HepG2 (cell line): ENCODE measurements around the gene TRIM31. TPM values are rescaled to one million over a fixed set of nuclear protein-coding genes. Genes with fewer than 3 reads are reported as not detected.

Experiments
- ADNP ChIP-seq: sonication (generic); formaldehyde crosslinking; IDR thresholded peaks from 2 replicates; pipeline ENCODE4 v1.4.0; 2020; ENCODE audit warnings: missing genetic modification reagents
- ATM ChIP-seq: fragments of 450-650 bp; IDR thresholded peaks from 2 replicates; pipeline ENCODE4 v1.7.1; 2017; ENCODE audit warnings: mild to moderate bottlenecking, borderline replicate concordance
- FOSL1 ChIP-seq: sonication (generic); formaldehyde crosslinking; IDR thresholded peaks from 2 replicates; pipeline ENCODE4 v1.9.0; 2021; ENCODE audit warnings: missing genetic modification reagents, borderline replicate concordance
- IKZF1 ChIP-seq: fragments of 450-650 bp; IDR thresholded peaks from 2 replicates; pipeline ENCODE4 v1.7.1; 2016
- MBD4 ChIP-seq: IDR thresholded peaks from 2 replicates; pipeline ENCODE4 v1.6.1; 2012; ENCODE audit warnings: low read length, inconsistent platforms, borderline replicate concordance
- PAWR ChIP-seq: sonication (generic); formaldehyde crosslinking; IDR thresholded peaks from 2 replicates; pipeline ENCODE4 v1.4.0; 2020; ENCODE audit warnings: missing genetic modification reagents, mild to moderate bottlenecking, borderline replicate concordance
- SIN3A ChIP-seq: IDR thresholded peaks from 2 replicates; pipeline ENCODE4 v1.6.1; 2011; ENCODE audit warnings: low read depth, mild to moderate bottlenecking, control low read depth, low read length, borderline replicate concordance
- SRF ChIP-seq: IDR thresholded peaks from 2 replicates; pipeline ENCODE4 v1.6.1; 2011; ENCODE audit warnings: mild to moderate bottlenecking, low read depth, low read length, moderate library complexity
- ZBTB3 ChIP-seq: sonication (generic); formaldehyde crosslinking; IDR thresholded peaks from 2 replicates; pipeline ENCODE4 v1.4.0; 2020; ENCODE audit warnings: low read depth, mild to moderate bottlenecking, moderate library complexity, missing genetic modification reagents, borderline replicate concordance
- ZBTB38 ChIP-seq: sonication (generic); formaldehyde crosslinking; IDR thresholded peaks from 2 replicates; pipeline ENCODE4 v1.5.1; 2020; ENCODE audit warnings: mild to moderate bottlenecking, missing genetic modification reagents
- ZFP41 ChIP-seq: sonication (generic); formaldehyde crosslinking; IDR thresholded peaks from 2 replicates; pipeline ENCODE4 v1.4.0; 2020; ENCODE audit warnings: mild to moderate bottlenecking, missing genetic modification reagents, borderline replicate concordance
- ZNF34 ChIP-seq: sonication (generic); formaldehyde crosslinking; IDR thresholded peaks from 2 replicates; pipeline ENCODE4 v1.4.0; 2020; ENCODE audit warnings: mild to moderate bottlenecking, missing genetic modification reagents, borderline replicate concordance
- ZNF430 ChIP-seq: sonication (generic); formaldehyde crosslinking; IDR thresholded peaks from 2 replicates; pipeline ENCODE4 v1.9.0; 2021; ENCODE audit warnings: mild to moderate bottlenecking, missing genetic modification reagents
- ZNF501 ChIP-seq: sonication (generic); formaldehyde crosslinking; IDR thresholded peaks from 2 replicates; pipeline ENCODE4 v1.5.1; 2020; ENCODE audit warnings: mild to moderate bottlenecking, moderate library complexity, missing genetic modification reagents
- ZNF564 ChIP-seq: sonication (generic); formaldehyde crosslinking; IDR thresholded peaks from 2 replicates; pipeline ENCODE4 v1.8.1; 2023; ENCODE audit warnings: mild to moderate bottlenecking, missing genetic modification reagents
- ZNF639 ChIP-seq: conservative IDR thresholded peaks from 2 replicates; pipeline ENCODE4 v1.6.1; 2018; ENCODE audit warnings: missing genetic modification reagents
- polyA plus RNA-seq, 8 experiments: library from polyadenylated mRNA; depleted of rRNA in 3 of 8; stranded (reverse) in 7 of 8; unstranded in 1 of 8; fragments of >200 nt; fragmentation: Illumina TruSeq in 4 of 8; extraction: Trizol in 4 of 8; gene quantifications; 2 replicates each; pipeline versions ENCODE4 v1.2.1 to v1.2.3, GENCODE V29; 2011 to 2016; ENCODE audit warnings: low read depth in 4 of 8, missing spikeins in 1 of 8, mixed read lengths in 1 of 8; ENCODE audit not compliant: insufficient read depth in 1 of 8
- total RNA-seq, 5 experiments: library from RNA; depleted of rRNA; stranded (reverse); fragments of >200 nt; fragmentation: Illumina TruSeq; extraction: Trizol; gene quantifications; 2 replicates each; pipeline ENCODE4 v1.2.3, GENCODE V29; 2016; ENCODE audit warnings: low read depth in 1 of 5
- TF ChIP-seq, protein P1 (sequence below): sonication (generic); formaldehyde crosslinking; IDR thresholded peaks from 2 replicates; pipeline ENCODE4 v1.5.0; 2020; ENCODE audit warnings: mild to moderate bottlenecking, missing genetic modification reagents, borderline replicate concordance
- TF ChIP-seq, protein P2 (sequence below): sonication (generic); formaldehyde crosslinking; IDR thresholded peaks from 2 replicates; pipeline ENCODE4 v1.4.0; 2020; ENCODE audit warnings: missing genetic modification reagents
- TF ChIP-seq, protein P3 (sequence below): sonication (generic); formaldehyde crosslinking; IDR thresholded peaks from 2 replicates; pipeline ENCODE4 v1.5.0; 2020; ENCODE audit warnings: missing genetic modification reagents

The TRIM31 gene
- total and polyA plus RNA-seq, 2 of the 13 experiments (the other 11 are each of a cell fraction or from before 2014, with no cell fraction given): 0.13 to 0.51 TPM

GRCh38 chr6:30061092-30061857 is 51.6 kb downstream of the TRIM31 start, which contains the start of gene POLR1H (continued):
- TF ChIP-seq, protein P1, sequence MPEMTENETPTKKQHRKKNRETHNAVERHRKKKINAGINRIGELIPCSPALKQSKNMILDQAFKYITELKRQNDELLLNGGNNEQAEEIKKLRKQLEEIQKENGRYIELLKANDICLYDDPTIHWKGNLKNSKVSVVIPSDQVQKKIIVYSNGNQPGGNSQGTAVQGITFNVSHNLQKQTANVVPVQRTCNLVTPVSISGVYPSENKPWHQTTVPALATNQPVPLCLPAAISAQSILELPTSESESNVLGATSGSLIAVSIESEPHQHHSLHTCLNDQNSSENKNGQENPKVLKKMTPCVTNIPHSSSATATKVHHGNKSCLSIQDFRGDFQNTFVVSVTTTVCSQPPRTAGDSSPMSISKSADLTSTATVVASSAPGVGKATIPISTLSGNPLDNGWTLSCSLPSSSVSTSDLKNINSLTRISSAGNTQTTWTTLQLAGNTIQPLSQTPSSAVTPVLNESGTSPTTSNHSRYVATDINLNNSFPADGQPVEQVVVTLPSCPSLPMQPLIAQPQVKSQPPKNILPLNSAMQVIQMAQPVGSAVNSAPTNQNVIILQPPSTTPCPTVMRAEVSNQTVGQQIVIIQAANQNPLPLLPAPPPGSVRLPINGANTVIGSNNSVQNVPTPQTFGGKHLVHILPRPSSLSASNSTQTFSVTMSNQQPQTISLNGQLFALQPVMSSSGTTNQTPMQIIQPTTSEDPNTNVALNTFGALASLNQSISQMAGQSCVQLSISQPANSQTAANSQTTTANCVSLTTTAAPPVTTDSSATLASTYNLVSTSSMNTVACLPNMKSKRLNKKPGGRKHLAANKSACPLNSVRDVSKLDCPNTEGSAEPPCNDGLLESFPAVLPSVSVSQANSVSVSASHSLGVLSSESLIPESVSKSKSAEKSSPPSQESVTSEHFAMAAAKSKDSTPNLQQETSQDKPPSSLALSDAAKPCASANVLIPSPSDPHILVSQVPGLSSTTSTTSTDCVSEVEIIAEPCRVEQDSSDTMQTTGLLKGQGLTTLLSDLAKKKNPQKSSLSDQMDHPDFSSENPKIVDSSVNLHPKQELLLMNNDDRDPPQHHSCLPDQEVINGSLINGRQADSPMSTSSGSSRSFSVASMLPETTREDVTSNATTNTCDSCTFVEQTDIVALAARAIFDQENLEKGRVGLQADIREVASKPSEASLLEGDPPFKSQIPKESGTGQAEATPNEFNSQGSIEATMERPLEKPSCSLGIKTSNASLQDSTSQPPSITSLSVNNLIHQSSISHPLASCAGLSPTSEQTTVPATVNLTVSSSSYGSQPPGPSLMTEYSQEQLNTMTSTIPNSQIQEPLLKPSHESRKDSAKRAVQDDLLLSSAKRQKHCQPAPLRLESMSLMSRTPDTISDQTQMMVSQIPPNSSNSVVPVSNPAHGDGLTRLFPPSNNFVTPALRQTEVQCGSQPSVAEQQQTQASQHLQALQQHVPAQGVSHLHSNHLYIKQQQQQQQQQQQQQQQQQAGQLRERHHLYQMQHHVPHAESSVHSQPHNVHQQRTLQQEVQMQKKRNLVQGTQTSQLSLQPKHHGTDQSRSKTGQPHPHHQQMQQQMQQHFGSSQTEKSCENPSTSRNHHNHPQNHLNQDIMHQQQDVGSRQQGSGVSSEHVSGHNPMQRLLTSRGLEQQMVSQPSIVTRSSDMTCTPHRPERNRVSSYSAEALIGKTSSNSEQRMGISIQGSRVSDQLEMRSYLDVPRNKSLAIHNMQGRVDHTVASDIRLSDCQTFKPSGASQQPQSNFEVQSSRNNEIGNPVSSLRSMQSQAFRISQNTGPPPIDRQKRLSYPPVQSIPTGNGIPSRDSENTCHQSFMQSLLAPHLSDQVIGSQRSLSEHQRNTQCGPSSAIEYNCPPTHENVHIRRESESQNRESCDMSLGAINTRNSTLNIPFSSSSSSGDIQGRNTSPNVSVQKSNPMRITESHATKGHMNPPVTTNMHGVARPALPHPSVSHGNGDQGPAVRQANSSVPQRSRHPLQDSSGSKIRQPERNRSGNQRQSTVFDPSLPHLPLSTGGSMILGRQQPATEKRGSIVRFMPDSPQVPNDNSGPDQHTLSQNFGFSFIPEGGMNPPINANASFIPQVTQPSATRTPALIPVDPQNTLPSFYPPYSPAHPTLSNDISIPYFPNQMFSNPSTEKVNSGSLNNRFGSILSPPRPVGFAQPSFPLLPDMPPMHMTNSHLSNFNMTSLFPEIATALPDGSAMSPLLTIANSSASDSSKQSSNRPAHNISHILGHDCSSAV (CRISPR knock-in tag): peak; percentile 85; the same call in 1 of the 2 replicates
- TF ChIP-seq, protein P2, sequence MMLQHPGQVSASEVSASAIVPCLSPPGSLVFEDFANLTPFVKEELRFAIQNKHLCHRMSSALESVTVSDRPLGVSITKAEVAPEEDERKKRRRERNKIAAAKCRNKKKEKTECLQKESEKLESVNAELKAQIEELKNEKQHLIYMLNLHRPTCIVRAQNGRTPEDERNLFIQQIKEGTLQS (CRISPR knock-in tag): peak; percentile 73
- TF ChIP-seq PAWR (no peak), ZBTB38 (CRISPR knock-in tag) (peak; percentile 43; the same call in 1 of the 2 replicates), ZBTB3 (0 out of 2 replicates have a peak, but pooled peaks have one; percentile 19), SRF (peak; percentile 50; the same call in 1 of the 2 replicates), MBD4 (no peak), FOSL1 (CRISPR knock-in tag) (no peak), ADNP (no peak; the same call in 1 of the 2 replicates), ZNF501 (CRISPR knock-in tag) (peak; percentile 99), IKZF1 (no peak), ZNF430 (peak; percentile 88; the same call in 1 of the 2 replicates), SIN3A (peak; percentile 94), ZNF639 (no peak), ZFP41 (CRISPR knock-in tag) (0 out of 2 replicates have a peak, but pooled peaks have one; percentile 80), ATM (no peak), ZNF34 (0 out of 2 replicates have a peak, but pooled peaks have one; percentile 81), ZNF564 (no peak)
- TF ChIP-seq, protein P3, sequence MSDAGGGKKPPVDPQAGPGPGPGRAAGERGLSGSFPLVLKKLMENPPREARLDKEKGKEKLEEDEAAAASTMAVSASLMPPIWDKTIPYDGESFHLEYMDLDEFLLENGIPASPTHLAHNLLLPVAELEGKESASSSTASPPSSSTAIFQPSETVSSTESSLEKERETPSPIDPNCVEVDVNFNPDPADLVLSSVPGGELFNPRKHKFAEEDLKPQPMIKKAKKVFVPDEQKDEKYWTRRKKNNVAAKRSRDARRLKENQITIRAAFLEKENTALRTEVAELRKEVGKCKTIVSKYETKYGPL (CRISPR knock-in tag): peak; percentile 86
